WI38 (cell line): ENCODE data around the gene CCBE1.
"Not testable (repeated sequence)": the region's sequence is repeated elsewhere in the genome, so short reads cannot be mapped to it uniquely, and the experiment has no call there.

Experiments used
- H3K4me3 ChIP-seq: 2 replicates; pipeline ENCODE4 v1.5.1; 2011; ENCODE audit warnings: low read depth, mild to moderate bottlenecking, control low read depth, low read length
- CTCF ChIP-seq: IDR thresholded peaks from 2 replicates; pipeline ENCODE4 v1.5.1; 2012; ENCODE audit warnings: low read depth, mild to moderate bottlenecking, control low read depth, low read length

Gene CCBE1

GRCh38 chr18:59535055-59535454 is 162.2 kb downstream of the CCBE1 start:
- H3K4me3 ChIP-seq: no peak overlapping the region
- TF ChIP-seq CTCF: no peak

GRCh38 chr18:59528866-59529265 is 168.4 kb downstream of the CCBE1 start:
- no peak for TF ChIP-seq CTCF
- H3K4me3 ChIP-seq: no peak overlapping the region

GRCh38 chr18:59520562-59521355 is 176.5 kb downstream of the CCBE1 start:
- TF ChIP-seq CTCF: no peak
- no peak overlapping the region for H3K4me3 ChIP-seq

DNA sequence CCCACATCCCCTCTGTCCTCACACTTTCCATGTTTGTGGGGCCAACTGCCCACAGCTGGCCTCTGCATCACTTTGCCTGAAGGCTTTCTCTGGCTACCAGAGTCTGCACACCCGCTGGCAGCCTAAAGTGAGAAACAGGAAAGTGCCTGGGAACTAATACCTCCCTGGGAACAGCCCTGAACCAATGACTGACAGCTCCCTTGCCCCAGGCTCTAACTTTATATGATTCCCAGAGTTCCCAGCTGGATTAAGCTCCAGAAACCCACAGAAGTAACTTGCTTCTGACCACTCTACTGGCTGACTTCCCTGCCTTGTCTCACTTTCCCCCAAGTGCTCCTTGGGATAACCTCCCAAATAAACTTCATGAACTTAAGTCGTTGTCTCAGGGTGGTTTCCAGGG is 178.5 kb downstream of the CCBE1 start:
- TF ChIP-seq CTCF: no peak
- H3K4me3 ChIP-seq: no peak overlapping the region

GRCh38 chr18:59517446-59518165 is 179.6 kb downstream of the CCBE1 start:
- no peak overlapping the region for H3K4me3 ChIP-seq
- TF ChIP-seq CTCF: no peak

- no peak overlapping the region for H3K4me3 ChIP-seq
- TF ChIP-seq CTCF: no peak
Measured at GRCh38 chr18:59516356-59517155, 180.7 kb downstream of the CCBE1 start.

DNA sequence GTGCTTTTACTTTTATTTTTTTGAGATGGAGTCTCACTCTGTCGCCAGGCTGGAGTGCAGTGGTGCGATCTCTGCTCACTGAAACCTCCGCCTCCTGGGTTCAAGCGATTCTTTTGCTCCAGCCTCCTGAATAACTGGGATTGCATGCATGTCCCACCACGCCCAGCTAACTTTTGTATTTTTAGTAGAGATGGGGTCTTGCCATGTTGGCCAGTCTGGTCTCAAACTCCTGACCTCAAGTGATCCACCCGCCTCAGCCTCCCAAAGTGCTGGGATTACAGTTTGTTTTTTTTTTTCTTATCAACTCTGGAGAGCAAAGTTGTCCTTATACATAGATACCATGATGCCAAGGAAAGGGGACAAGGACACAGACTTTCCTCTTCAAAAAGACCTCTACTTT is 181.3 kb downstream of the CCBE1 start:
- H3K4me3 ChIP-seq: not testable (repeated sequence)
